ENCODE data around the gene TCP1.
A peak's percentile ranks its signal among the peaks of the same experiment; 100 is the strongest.
"Not testable (repeated sequence)": the region's sequence is repeated elsewhere in the genome, so short reads cannot be mapped to it uniquely, and the experiment has no call there.

The TCP1 gene

GRCh38 chr6:159769470-159769869 lies 19.9 kb downstream of the TCP1 start:
- DNase-seq, result no peak

GRCh38 chr6:159766906-159767305 lies 22.5 kb downstream of the TCP1 start:
- DNase-seq, result no peak

DNA sequence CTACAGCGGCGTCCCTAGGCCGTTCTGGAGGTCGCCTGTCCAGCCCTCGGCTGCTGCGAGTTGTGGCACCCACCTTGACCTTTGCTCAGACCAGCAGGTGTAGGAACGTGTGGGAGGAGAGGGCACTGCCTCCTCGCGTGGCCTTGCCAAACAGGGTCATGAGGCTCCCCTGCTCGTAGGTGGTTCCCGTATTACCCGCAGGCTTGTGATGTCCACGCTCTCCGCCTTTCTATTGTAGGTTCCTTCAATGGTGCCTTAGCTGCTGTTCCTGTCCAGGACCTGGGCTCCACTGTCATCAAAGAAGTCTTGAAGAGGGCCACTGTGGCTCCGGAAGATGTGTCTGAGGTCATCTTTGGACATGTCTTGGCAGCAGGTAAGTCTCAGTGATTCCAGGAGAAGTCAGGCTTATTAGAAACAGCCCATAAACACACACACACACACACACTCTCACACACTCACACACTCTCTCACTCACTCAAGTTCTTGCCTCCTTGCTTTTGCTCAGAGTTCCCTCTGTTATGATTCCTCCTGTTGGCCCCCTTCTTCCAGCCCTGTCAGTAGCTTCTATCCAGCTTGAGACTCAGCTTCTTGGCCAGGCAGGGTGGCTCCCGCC lies 26.6 kb downstream of the TCP1 start:
- no peak for DNase-seq

DNA sequence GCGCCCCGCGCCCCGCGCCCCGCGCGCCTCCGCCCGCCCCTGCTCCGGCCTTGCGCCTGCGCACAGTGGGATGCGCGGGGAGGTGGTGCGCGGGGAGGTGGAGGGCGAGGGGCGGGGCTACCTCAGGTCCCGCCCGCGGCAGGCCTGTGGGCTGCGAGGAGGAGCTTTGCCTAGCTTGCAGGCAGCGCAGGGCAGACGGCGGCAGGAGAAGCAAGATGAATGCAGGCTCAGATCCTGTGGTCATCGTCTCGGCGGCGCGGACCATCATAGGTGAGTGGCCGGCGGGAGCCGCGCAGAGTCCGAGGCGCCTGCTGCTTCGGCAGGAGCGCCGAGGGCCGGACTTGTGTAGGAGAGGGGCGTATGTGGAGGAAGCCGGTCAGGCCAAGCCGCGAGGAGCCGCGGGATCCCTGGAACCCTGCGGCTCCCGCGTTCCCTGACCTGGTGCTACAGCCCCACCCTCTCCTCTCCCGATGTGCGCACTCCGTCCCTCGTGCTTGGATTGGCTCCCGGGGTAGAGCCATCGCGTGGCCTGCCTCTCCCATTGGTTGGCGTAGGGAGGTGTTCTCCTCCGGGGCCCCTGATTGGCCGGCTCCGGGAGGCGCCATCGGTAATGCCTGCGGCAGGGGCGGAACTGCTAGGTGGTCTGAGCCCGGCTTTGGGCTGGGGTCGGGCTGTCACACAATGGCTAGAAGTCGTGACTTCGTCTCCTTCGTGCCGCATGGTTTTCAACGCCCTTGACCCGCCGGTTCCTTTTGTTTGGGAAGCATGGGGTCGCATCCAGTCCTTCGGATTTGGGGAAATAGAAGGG lies 27.3 kb downstream of the TCP1 start, which contains the start of gene ACAT2:
TSS of gene ACAT2 (plus strand) at position 173 of the 808 bp plus-strand sequence. CDS start at position 216, 43 bp downstream.
- peak; percentile 91 for DNase-seq

GRCh38 chr6:159761129-159761872 lies 28.1 kb downstream of the TCP1 start:
- DNase-seq, result no peak

DNA sequence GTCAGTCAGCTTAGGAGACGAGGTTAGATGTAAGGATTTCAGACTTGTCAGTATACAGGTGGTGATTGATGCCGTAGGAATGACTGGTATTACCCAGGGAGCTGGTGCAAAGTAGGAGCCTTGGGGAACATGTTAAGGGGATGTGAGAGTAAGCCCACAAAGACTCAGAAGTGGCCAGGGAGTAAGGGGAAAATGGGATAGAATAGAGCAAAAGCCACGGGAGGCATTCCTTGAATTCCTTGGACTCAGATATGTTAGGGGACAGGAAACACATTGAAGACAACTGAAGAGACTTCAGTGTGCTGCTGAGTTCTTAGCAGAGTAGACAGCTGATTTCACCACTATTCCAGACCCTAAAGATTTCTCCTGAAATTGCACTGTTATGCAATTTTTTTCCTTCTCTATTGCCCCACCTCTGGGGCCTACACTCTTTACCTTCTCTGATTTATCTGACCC lies 28.8 kb downstream of the TCP1 start:
- DNase-seq, result no peak

- no peak for DNase-seq
Measured at GRCh38 chr6:159759645-159760044, 29.8 kb downstream of the TCP1 start.

GRCh38 chr6:159758031-159759001 lies 31.1 kb downstream of the TCP1 start:
- DNase-seq, result no peak

GRCh38 chr6:159756508-159756907 lies 32.9 kb downstream of the TCP1 start:
- DNase-seq, result no peak

DNA sequence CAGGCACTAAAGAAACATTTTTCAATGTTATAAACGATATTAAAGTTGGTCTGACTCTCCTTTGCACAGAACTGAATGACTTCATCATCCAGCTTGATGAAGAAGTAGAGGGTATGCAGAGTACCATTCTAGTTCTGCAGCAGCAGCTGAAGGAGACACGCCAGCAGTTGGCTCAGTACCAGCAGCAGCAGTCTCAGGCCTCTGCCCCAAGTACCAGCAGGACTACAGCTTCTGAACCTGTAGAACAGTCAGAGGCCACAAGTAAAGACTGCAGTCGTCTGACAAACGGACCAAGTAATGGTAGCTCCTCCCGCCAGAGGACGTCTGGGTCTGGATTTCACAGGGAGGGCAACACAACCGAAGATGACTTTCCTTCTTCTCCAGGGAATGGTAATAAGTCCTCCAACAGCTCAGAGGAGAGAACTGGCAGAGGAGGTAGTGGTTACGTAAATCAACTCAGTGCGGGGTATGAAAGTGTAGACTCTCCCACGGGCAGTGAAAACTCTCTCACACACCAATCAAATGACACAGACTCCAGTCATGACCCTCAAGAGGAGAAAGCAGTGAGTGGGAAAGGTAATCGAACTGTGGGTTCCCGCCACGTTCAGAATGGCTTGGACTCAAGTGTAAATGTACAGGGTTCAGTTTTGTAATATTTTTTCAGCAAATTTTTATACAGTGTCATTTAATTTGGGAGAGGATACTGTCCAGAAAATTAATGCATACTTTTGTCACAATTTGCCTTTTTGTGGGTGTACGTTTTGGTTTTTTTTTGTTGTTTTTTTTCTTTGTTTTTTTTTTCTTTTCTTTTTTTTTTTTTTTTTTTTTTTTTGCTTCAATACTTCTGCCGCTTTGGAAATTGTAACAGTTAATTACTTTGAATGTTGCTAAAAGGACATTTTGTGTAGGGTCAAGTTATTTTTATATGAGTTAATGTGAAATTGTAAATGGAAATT lies 34.2 kb downstream of the TCP1 start:
- DNase-seq, result no peak

GRCh38 chr6:159754401-159754800 lies 35.0 kb downstream of the TCP1 start:
- DNase-seq, result no peak

- DNase-seq, result no peak
Measured at GRCh38 chr6:159753081-159753872, 36.1 kb downstream of the TCP1 start.

DNA sequence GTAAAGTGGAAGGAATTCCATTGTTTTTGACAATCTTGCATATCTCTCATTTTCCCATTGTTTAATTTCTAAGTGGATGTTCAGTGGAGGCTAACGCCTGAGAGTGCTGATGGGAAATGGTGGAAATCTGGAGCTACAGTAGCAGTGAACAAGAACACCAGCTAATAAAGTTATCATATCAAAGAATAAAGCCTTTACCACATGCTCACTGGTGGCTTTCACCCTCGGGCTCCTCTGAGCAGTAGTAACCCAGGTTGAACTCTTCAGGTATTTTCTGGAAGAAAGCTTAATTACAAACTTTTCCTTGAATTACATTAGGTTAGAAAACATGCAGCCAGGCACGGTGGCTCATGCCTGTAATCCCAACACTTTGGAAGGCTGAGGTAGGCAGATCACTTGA lies 38.0 kb downstream of the TCP1 start:
- DNase-seq, result no peak

DNA sequence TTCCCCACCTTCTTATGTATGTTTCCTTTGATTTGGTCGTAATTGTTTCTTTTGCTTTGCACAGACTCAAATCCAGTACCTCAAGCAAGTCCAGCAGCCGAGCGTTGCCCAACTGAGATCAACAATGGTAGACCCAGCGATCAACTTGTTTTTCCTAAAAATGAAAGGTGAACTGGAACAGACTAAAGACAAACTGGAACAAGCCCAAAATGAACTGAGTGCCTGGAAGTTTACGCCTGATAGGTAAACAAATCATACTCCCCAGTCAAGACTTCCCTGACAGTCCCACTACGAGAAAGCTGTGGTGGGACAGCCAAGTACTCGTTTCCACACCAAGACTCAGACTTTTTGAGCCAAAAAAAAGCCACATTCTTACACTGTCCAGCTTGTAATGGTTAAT lies 41.3 kb downstream of the TCP1 start:
- DNase-seq, result not testable (repeated sequence)

GRCh38 chr6:159746759-159747158 lies 42.6 kb downstream of the TCP1 start:
- no peak for DNase-seq

- DNase-seq, result no peak
Measured at GRCh38 chr6:159745081-159745480, 44.3 kb downstream of the TCP1 start.

DNA sequence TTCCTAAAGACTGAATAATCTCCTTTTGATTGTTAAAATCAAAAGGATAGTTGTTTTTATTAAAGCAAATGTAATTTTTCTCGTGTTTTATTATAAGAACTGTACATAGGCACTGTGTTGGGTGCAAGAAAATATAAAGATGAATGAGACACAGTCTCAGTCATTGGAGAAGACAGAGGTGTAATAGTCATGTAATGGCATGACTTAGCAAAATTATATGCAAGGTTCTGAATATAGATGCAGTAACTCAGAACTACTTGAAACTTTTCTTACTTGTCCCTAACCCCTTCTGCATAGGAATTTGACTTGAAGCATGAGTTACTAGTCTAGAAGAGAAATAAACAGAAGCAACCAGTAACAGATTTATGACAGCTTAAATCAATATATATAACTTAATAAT lies 47.2 kb downstream of the TCP1 start:
- DNase-seq, result no peak

- DNase-seq, result no peak
Measured at GRCh38 chr6:159739341-159739740, 50.1 kb downstream of the TCP1 start.

GRCh38 chr6:159736908-159737307 lies 52.5 kb downstream of the TCP1 start:
- no peak for DNase-seq

DNA sequence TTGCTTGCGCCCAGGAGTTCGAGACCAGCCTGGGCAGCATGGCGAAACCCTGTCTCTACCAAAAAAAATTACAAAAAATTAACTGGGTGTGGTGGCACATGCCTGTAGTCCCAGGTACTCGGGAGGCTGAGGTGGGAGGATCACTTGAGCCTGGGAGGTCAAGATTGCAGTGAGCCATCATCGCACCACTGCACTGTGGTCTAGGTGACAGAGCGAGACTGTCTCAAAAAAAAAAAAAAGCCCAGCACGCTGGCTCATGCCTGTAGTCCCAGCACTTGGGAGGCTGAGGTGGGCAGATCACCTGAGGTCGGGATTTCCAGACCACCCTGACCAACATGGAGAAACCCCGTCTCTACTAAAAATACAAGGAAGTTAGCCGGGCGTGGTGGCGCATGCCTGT lies 56.0 kb downstream of the TCP1 start:
- DNase-seq, result not testable (repeated sequence)
